H1 (cell line): Measurements from ENCODE around the gene ZNF398. TPM values are rescaled to one million over a fixed set of nuclear protein-coding genes. Genes with fewer than 3 reads are reported as not detected.

ENCODE experiments used
- CTCF ChIA-PET: fragments of 300-600 bp; sonication (Branson Sonifier 250); formaldehyde crosslinking; loops from one replicate; lab custom pipeline; 2021; ENCODE audit not compliant: partially characterized antibody; lab: Charles Lee
- POLR2A ChIA-PET: fragments of 300-600 bp; sonication (Branson Sonifier 250); formaldehyde crosslinking; loops from one replicate; lab custom pipeline; 2021; ENCODE audit warnings: inconsistent platforms; ENCODE audit not compliant: partially characterized antibody; lab: Charles Lee
- DNase-seq, 2 experiments: peaks; one replicate each; pipeline versions ENCODE4 v3.0.0 to v3.0.0-alpha.2; 2010 to 2022; ENCODE audit warnings: low spot score in 2 of 2, low read depth in 1 of 2, mixed read lengths in 1 of 2
- FAIRE-seq: peaks from 2 replicates; lab custom pipeline; 2011; peaks lifted over from hg19 to GRCh38; lab: Jason Lieb, UNC
- H2AFZ ChIP-seq: 2 replicates; pipeline ENCODE4 v1.8.1; 2012; ENCODE audit warnings: low read length, inconsistent platforms
- H2AK5ac ChIP-seq: 2 replicates; pipeline ENCODE4 v1.6.1; 2013; ENCODE audit warnings: low read depth, low read length
- H2BK120ac ChIP-seq: replicated peaks from 2 replicates; pipeline ENCODE3; 2013; ENCODE audit warnings: low read depth, low read length, inconsistent platforms
- H2BK12ac ChIP-seq: 2 replicates; pipeline ENCODE4 v1.6.1; 2013; ENCODE audit warnings: low read depth, low read length
- H2BK15ac ChIP-seq: 2 replicates; pipeline ENCODE4 v1.6.1; 2013; ENCODE audit warnings: low read length
- H2BK20ac ChIP-seq: 2 replicates; pipeline ENCODE4 v1.6.1; 2013; ENCODE audit warnings: low read length
- H2BK5ac ChIP-seq: 2 replicates; pipeline ENCODE4 v1.6.1; 2013; ENCODE audit warnings: low read depth, low read length
- H3K14ac ChIP-seq: 2 replicates; pipeline ENCODE4 v1.6.1; 2013; ENCODE audit warnings: inconsistent platforms; ENCODE audit not compliant: insufficient read length
- H3K18ac ChIP-seq: 2 replicates; pipeline ENCODE4 v1.6.1; 2013; ENCODE audit warnings: low read length; ENCODE audit errors: extremely low read depth
- H3K23ac ChIP-seq: 2 replicates; pipeline ENCODE4 v1.6.1; 2013; ENCODE audit warnings: inconsistent platforms; ENCODE audit not compliant: insufficient read length
- H3K23me2 ChIP-seq: 2 replicates; pipeline ENCODE4 v1.6.1; 2013; ENCODE audit warnings: low read depth, low read length
- H3K27ac ChIP-seq: 2 replicates; pipeline ENCODE4 v1.6.1; 2011; ENCODE audit warnings: low read depth, low read length, inconsistent platforms
- H3K27me3 ChIP-seq, 4 experiments: replicated peaks in 1 of 4; 1 replicate in 1 of 4; 2 replicates in 3 of 4; pipeline versions ENCODE4 v1.6.1 to v1.8.1; 2011 to 2013; ENCODE audit warnings: low read length in 3 of 4, mild to moderate bottlenecking in 3 of 4, inconsistent platforms in 2 of 4, mixed read lengths in 2 of 4, moderate library complexity in 1 of 4; ENCODE audit not compliant: control insufficient read depth in 3 of 4, insufficient read depth in 3 of 4; ENCODE audit errors: extremely low read depth in 1 of 4
- H3K36me3 ChIP-seq, 4 experiments: 2 replicates each; pipeline versions ENCODE4 v1.6.1 to v1.8.1; 2011 to 2013; ENCODE audit warnings: mild to moderate bottlenecking in 4 of 4, low read length in 3 of 4, moderate library complexity in 2 of 4, control low read depth in 1 of 4, inconsistent platforms in 1 of 4; ENCODE audit not compliant: insufficient read depth in 4 of 4, control insufficient read depth in 2 of 4
- H3K4ac ChIP-seq: replicated peaks from 2 replicates; pipeline ENCODE3; 2013; ENCODE audit warnings: low read length, low read depth, mixed read lengths, inconsistent platforms; ENCODE audit not compliant: insufficient read length
- H3K4me1 ChIP-seq, 4 experiments: replicated peaks in 1 of 4; 1 replicate in 1 of 4; 2 replicates in 3 of 4; pipeline versions ENCODE4 v1.6.1 to v1.8.1; 2011 to 2013; ENCODE audit warnings: low read length in 3 of 4, inconsistent platforms in 2 of 4, mixed read lengths in 1 of 4; ENCODE audit not compliant: insufficient read depth in 4 of 4, control insufficient read depth in 3 of 4
- H3K4me2 ChIP-seq, 2 experiments: 2 replicates each; pipeline versions ENCODE4 v1.6.1 to v1.8.1; 2011 to 2013; ENCODE audit warnings: low read depth in 2 of 2, low read length in 2 of 2, control low read depth in 1 of 2, inconsistent platforms in 1 of 2, mild to moderate bottlenecking in 1 of 2; ENCODE audit not compliant: insufficient read depth in 1 of 2
- H3K4me3 ChIP-seq, 4 experiments: fragments of 200-600, 300-600 bp in 1 of 4; sonication (generic), shearing (Covaris generic), sonication (Bioruptor Twin) in 1 of 4; 2 replicates each; pipeline versions ENCODE4 v1.5.1 to v1.8.1; 2011 to 2016; ENCODE audit warnings: low read length in 4 of 4, low read depth in 3 of 4, control low read depth in 2 of 4, inconsistent platforms in 2 of 4, mild to moderate bottlenecking in 2 of 4, mixed read lengths in 1 of 4, moderate library complexity in 1 of 4; ENCODE audit not compliant: insufficient read depth in 2 of 4; ENCODE audit errors: extremely low read depth in 1 of 4
- H3K56ac ChIP-seq: replicated peaks from 2 replicates; pipeline ENCODE3; 2013; ENCODE audit warnings: low read depth, mild to moderate bottlenecking, mixed read lengths, low read length, inconsistent platforms; ENCODE audit not compliant: insufficient read length
- H3K79me1 ChIP-seq: 2 replicates; pipeline ENCODE4 v1.6.1; 2013; ENCODE audit warnings: low read depth, low read length, control low read depth
- H3K79me2 ChIP-seq, 2 experiments: 2 replicates each; pipeline versions ENCODE4 v1.6.1 to v1.8.1; 2012 to 2013; ENCODE audit warnings: low read length in 2 of 2, mild to moderate bottlenecking in 2 of 2, inconsistent platforms in 1 of 2; ENCODE audit not compliant: insufficient read depth in 2 of 2, control insufficient read depth in 1 of 2
- H3K9ac ChIP-seq, 4 experiments: replicated peaks in 1 of 4; 1 replicate in 1 of 4; 2 replicates in 3 of 4; pipeline versions ENCODE4 v1.6.1 to v1.8.1; 2011 to 2013; ENCODE audit warnings: low read depth in 3 of 4, low read length in 3 of 4, control low read depth in 2 of 4, mild to moderate bottlenecking in 2 of 4, moderate library complexity in 2 of 4, inconsistent platforms in 1 of 4; ENCODE audit errors: extremely low read depth in 1 of 4
- H3K9me3 ChIP-seq, 2 experiments: 2 replicates each; pipeline versions ENCODE4 v1.6.1 to v1.8.1; 2012 to 2013; ENCODE audit warnings: mild to moderate bottlenecking in 2 of 2, moderate library complexity in 2 of 2, control low read depth in 1 of 2, inconsistent platforms in 1 of 2, low read depth in 1 of 2, low read length in 1 of 2, mixed read lengths in 1 of 2; ENCODE audit not compliant: insufficient read depth in 2 of 2
- H4K20me1 ChIP-seq, 2 experiments: replicated peaks in 1 of 2; 2 replicates each; pipeline versions ENCODE3 to v1.8.1; 2011 to 2013; ENCODE audit warnings: inconsistent platforms in 2 of 2, low read length in 2 of 2, mild to moderate bottlenecking in 1 of 2; ENCODE audit not compliant: insufficient read depth in 2 of 2, control insufficient read depth in 1 of 2
- H4K5ac ChIP-seq: 2 replicates; pipeline ENCODE4 v1.6.1; 2013; ENCODE audit warnings: low read length, low read depth, mixed read lengths, inconsistent platforms; ENCODE audit not compliant: insufficient read length
- H4K8ac ChIP-seq: 2 replicates; pipeline ENCODE4 v1.8.0; 2013; ENCODE audit warnings: mild to moderate bottlenecking, moderate library complexity, low read length, inconsistent platforms; ENCODE audit not compliant: insufficient read depth; ENCODE audit errors: extremely low read depth
- H4K91ac ChIP-seq: replicated peaks from 2 replicates; pipeline ENCODE3; 2013; ENCODE audit warnings: low read length, mixed read lengths, inconsistent platforms; ENCODE audit not compliant: insufficient read length
- BACH1 ChIP-seq: IDR thresholded peaks from 2 replicates; pipeline ENCODE4 v1.6.1; 2012; ENCODE audit warnings: low read length, improper control_type of control experiment
- BRCA1 ChIP-seq: IDR thresholded peaks from 2 replicates; pipeline ENCODE4 v1.6.1; 2012; ENCODE audit warnings: low read depth, low read length, improper control_type of control experiment
- CHD1 ChIP-seq: IDR thresholded peaks from 2 replicates; pipeline ENCODE4 v1.6.1; 2012; ENCODE audit warnings: low read depth, low read length, improper control_type of control experiment
- CHD2 ChIP-seq: IDR thresholded peaks from 2 replicates; pipeline ENCODE4 v1.6.1; 2012; ENCODE audit warnings: low read length, improper control_type of control experiment
- FOSL1 ChIP-seq: IDR thresholded peaks from 2 replicates; pipeline ENCODE4 v1.6.1; 2011; ENCODE audit warnings: mild to moderate bottlenecking, low read depth, low read length, moderate library complexity; ENCODE audit not compliant: insufficient read depth
- GABPA ChIP-seq: IDR thresholded peaks from 2 replicates; pipeline ENCODE4 v1.6.1; 2011; ENCODE audit warnings: mild to moderate bottlenecking, low read length, moderate library complexity, borderline replicate concordance; ENCODE audit not compliant: insufficient read depth
- HDAC2 ChIP-seq, 2 experiments: fragments of 300-600 bp in 1 of 2; sonication (generic) in 1 of 2; IDR thresholded peaks; 2 replicates each; pipeline ENCODE4 v1.6.1; 2011 to 2012; ENCODE audit warnings: low read depth in 2 of 2, low read length in 2 of 2, mild to moderate bottlenecking in 2 of 2, moderate library complexity in 2 of 2, borderline replicate concordance in 1 of 2, inconsistent platforms in 1 of 2
- HDAC6 ChIP-seq: IDR thresholded peaks from one replicate; pipeline ENCODE4 v1.7.1; 2012; ENCODE audit warnings: low read depth, mild to moderate bottlenecking, inconsistent platforms, low read length, moderate library complexity
- POLR2A ChIP-seq, 2 experiments: IDR thresholded peaks; 1 replicate in 1 of 2; 2 replicates in 1 of 2; pipeline ENCODE4 v1.6.1; 2011; ENCODE audit warnings: low read depth in 2 of 2, low read length in 2 of 2, mild to moderate bottlenecking in 2 of 2; ENCODE audit errors: control extremely low read depth in 1 of 2
- SRF ChIP-seq: IDR thresholded peaks from 2 replicates; pipeline ENCODE4 v1.6.1; 2011; ENCODE audit warnings: mild to moderate bottlenecking, low read depth, low read length, moderate library complexity
- TEAD4 ChIP-seq: IDR thresholded peaks from 2 replicates; pipeline ENCODE4 v1.6.1; 2012; ENCODE audit warnings: low read depth, low read length, inconsistent platforms, mixed read lengths
- USF2 ChIP-seq: IDR thresholded peaks from 2 replicates; pipeline ENCODE4 v1.6.1; 2011; ENCODE audit warnings: low read length, improper control_type of control experiment
- WGBS, 2 experiments: shearing (Covaris generic) in 1 of 2; methylation state at CpG; one replicate each; pipeline versions ENCODE4 v1.1.6 to v1.1.7; 2013 to 2015; ENCODE audit warnings: low lambda C conversion rate in 2 of 2, mixed read lengths in 2 of 2, inconsistent platforms in 1 of 2, low coverage in 1 of 2, missing lambda C conversion rate in 1 of 2; ENCODE audit not compliant: insufficient replicate concordance in 2 of 2, insufficient coverage in 1 of 2, insufficient read length in 1 of 2; ENCODE audit errors: extremely low coverage in 1 of 2, missing lambda C conversion rate in 1 of 2; 5-methylcytosine and 5-hydroxymethylcytosine counted together
- polyA plus RNA-seq, 7 experiments: library from polyadenylated mRNA; depleted of rRNA in 3 of 7; stranded (reverse) in 5 of 7; unstranded in 2 of 7; fragments of >200 nt in 5 of 7; fragments of 200-250 nt in 2 of 7; gene quantifications; 1 replicate in 5 of 7; 2 replicates in 1 of 7; 4 replicates in 1 of 7; pipeline versions ENCODE4 v1.2.1 to v1.2.3, GENCODE V29; 2011 to 2013; ENCODE audit warnings: missing spikeins in 2 of 7, mixed read lengths in 2 of 7
- total RNA-seq: library from RNA; stranded (reverse); fragmentation: NEBNext Ultra II Directional; extraction: Animal tissue kit (Norgen Biotek cat#: 25700); gene quantifications from 2 replicates; pipeline ENCODE4 v1.2.1, GENCODE V29; 2021
- TF ChIP-seq, protein P1 (sequence below): IDR thresholded peaks from 2 replicates; pipeline ENCODE4 v1.6.1; 2012; ENCODE audit warnings: inconsistent platforms

The ZNF398 gene
- total and polyA plus RNA-seq, 2 of the 8 experiments (the other 6 are each of a cell fraction or from before 2014, with no cell fraction given) = 52.7 to 63.5 TPM

GRCh38 chr7:149156898-149157297 lies 9.6 kb downstream of the ZNF398 start:
- H3K9me3 ChIP-seq = no peaks in the 10 kb centered on the region
- no peaks in the 10 kb centered on the region for H3K23me2 ChIP-seq
- H4K5ac ChIP-seq = no peak overlapping the region
- H2BK5ac ChIP-seq = no peak overlapping the region
- H2BK120ac ChIP-seq = no peak overlapping the region
- H3K36me3 ChIP-seq = peaks cover 21 to 64% (median 39%) of the 10 kb centered on the region in 4 experiments
- peaks cover 6% of the 10 kb centered on the region for H3K79me1 ChIP-seq
- WGBS, 2 experiments = 91% methylated on average over 6 of the region's 6 CpGs; no CpG with 5 or more reads in 1 of the 2 experiments
- no peak overlapping the region for H4K91ac ChIP-seq
- H3K4me1 ChIP-seq = no peaks in the 10 kb centered on the region
- H4K8ac ChIP-seq = no peak overlapping the region
- FAIRE-seq (no peak), DNase-seq (no peak)
- H3K4me2 ChIP-seq = no peak overlapping the region
- CTCF ChIA-PET = interaction anchor here (2.1 kb wide), 1 partner anchor 13 kb away, joined by 4 read pairs; no protein-coding TSS in a partner anchor
- H3K18ac ChIP-seq = no peak overlapping the region
- H2AFZ ChIP-seq = no peak overlapping the region
- no peak overlapping the region for H3K14ac ChIP-seq
- POLR2A ChIA-PET = interaction anchor here (0.8 to 11.6 kb wide), 8 partner anchors 7 to 29 kb away, joined by 3 to 138 read pairs (median 6); partner anchors contain the start of gene ZNF398
- H3K27ac ChIP-seq = no peak overlapping the region
- H3K4me3 ChIP-seq = no peak overlapping the region
- no peak overlapping the region for H3K9ac ChIP-seq
- no peak overlapping the region for H2BK20ac ChIP-seq
- H3K4ac ChIP-seq = no peak overlapping the region
- H2BK12ac ChIP-seq = no peak overlapping the region
- no peak overlapping the region for H3K56ac ChIP-seq
- no peak overlapping the region for H3K23ac ChIP-seq
- H3K27me3 ChIP-seq = no peaks in the 10 kb centered on the region
- no peak overlapping the region for H2AK5ac ChIP-seq
- H4K20me1 ChIP-seq = peaks cover 4 to 12% of the 10 kb centered on the region in 2 experiments
- H2BK15ac ChIP-seq = no peak overlapping the region
- peaks cover 28 to 91% of the 10 kb centered on the region in 2 experiments for H3K79me2 ChIP-seq
- TF ChIP-seq USF2 (no peak), CHD1 (no peak), BACH1 (no peak), POLR2A (IDR thresholded peaks at IDR 0.05; ENCODE audit: control extremely low read depth in 1 of 2, low read depth in 2 of 2, low read length in 2 of 2) (no peak), CHD2 (no peak), GABPA (no peak), HDAC6 (no peak), BRCA1 (no peak), HDAC2 (IDR thresholded peaks at IDR 0.05; ENCODE audit: borderline replicate concordance in 1 of 2, low read depth in 2 of 2, low read length in 2 of 2) (no peak), FOSL1 (no peak), SRF (no peak), TEAD4 (no peak)
- TF ChIP-seq, protein P1, sequence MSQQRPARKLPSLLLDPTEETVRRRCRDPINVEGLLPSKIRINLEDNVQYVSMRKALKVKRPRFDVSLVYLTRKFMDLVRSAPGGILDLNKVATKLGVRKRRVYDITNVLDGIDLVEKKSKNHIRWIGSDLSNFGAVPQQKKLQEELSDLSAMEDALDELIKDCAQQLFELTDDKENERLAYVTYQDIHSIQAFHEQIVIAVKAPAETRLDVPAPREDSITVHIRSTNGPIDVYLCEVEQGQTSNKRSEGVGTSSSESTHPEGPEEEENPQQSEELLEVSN = no peak
